Nephron progenitor cell (in vitro differentiated cells): ENCODE results near the gene ORAI1.

Experiments used
- DNase-seq: peaks from one replicate; pipeline ENCODE4 v3.0.0; 2021
- H3K27ac Mint-ChIP-seq: 2 replicates; pipeline ENCODE4 v1.8.0; 2021; ENCODE audit warnings: mild to moderate bottlenecking, moderate library complexity, mixed read lengths
- H3K27me3 Mint-ChIP-seq: 2 replicates; pipeline ENCODE4 v1.8.0; 2021; ENCODE audit warnings: mild to moderate bottlenecking, low read depth, mixed read lengths; ENCODE audit not compliant: poor library complexity
- H3K36me3 Mint-ChIP-seq: 2 replicates; pipeline ENCODE4 v1.8.0; 2021; ENCODE audit warnings: low read depth, mixed read lengths
- H3K4me1 Mint-ChIP-seq: 2 replicates; pipeline ENCODE4 v1.8.0; 2021; ENCODE audit warnings: mixed read lengths
- H3K4me3 Mint-ChIP-seq: 2 replicates; pipeline ENCODE4 v1.8.0; 2021; ENCODE audit warnings: mild to moderate bottlenecking, moderate library complexity, mixed read lengths
- H3K9me3 Mint-ChIP-seq: 2 replicates; pipeline ENCODE4 v1.8.0; 2021; ENCODE audit warnings: mild to moderate bottlenecking, moderate library complexity, mixed read lengths
- TF ChIP-seq, protein P1 (sequence below): fragments of 200-600 bp; sonication (generic); IDR thresholded peaks from 2 replicates; pipeline ENCODE4 v1.5.0; 2021; ENCODE audit warnings: antibody characterized with exemption

Gene ORAI1

DNA sequence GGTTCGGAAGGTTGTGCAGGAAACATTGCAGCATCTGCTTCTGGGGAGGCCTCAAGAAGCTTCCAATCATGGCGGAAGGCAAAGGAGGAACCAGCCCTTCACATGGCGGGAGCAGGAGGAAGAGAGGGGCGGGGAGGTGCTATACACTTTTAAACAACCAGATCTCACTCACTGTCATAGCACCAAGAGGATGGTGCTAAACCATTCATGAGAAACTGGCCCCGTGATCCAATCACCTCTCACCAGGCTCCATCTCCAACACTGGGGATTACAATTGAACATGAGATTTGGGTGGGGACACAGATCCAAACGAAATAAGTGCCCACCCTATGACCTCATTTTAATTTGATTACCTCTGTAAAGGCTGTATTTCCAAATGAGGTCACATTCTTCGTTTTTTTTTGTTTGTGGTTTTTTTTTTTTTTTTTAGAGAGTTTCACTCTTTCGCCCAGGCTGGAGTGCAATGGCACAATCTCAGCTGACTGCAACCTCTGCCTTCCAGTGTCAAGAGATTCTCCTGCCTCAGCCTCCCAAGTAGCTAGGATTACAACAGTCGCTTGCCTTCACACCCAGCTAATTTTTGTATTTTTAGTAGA is 11.4 kb upstream of the ORAI1 start:
- peaks cover 2% of the 10 kb centered on the region for H3K27me3 Mint-ChIP-seq
- H3K4me1 Mint-ChIP-seq = peaks cover 41% of the 10 kb centered on the region
- TF ChIP-seq, protein P1, sequence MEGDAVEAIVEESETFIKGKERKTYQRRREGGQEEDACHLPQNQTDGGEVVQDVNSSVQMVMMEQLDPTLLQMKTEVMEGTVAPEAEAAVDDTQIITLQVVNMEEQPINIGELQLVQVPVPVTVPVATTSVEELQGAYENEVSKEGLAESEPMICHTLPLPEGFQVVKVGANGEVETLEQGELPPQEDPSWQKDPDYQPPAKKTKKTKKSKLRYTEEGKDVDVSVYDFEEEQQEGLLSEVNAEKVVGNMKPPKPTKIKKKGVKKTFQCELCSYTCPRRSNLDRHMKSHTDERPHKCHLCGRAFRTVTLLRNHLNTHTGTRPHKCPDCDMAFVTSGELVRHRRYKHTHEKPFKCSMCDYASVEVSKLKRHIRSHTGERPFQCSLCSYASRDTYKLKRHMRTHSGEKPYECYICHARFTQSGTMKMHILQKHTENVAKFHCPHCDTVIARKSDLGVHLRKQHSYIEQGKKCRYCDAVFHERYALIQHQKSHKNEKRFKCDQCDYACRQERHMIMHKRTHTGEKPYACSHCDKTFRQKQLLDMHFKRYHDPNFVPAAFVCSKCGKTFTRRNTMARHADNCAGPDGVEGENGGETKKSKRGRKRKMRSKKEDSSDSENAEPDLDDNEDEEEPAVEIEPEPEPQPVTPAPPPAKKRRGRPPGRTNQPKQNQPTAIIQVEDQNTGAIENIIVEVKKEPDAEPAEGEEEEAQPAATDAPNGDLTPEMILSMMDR = no peak
- peak overlapping the region; percentile 69 for H3K27ac Mint-ChIP-seq
- no peak overlapping the region for H3K4me3 Mint-ChIP-seq
- H3K9me3 Mint-ChIP-seq = peaks cover 2% of the 10 kb centered on the region
- H3K36me3 Mint-ChIP-seq = peaks cover 3% of the 10 kb centered on the region
- no peak for DNase-seq

DNA sequence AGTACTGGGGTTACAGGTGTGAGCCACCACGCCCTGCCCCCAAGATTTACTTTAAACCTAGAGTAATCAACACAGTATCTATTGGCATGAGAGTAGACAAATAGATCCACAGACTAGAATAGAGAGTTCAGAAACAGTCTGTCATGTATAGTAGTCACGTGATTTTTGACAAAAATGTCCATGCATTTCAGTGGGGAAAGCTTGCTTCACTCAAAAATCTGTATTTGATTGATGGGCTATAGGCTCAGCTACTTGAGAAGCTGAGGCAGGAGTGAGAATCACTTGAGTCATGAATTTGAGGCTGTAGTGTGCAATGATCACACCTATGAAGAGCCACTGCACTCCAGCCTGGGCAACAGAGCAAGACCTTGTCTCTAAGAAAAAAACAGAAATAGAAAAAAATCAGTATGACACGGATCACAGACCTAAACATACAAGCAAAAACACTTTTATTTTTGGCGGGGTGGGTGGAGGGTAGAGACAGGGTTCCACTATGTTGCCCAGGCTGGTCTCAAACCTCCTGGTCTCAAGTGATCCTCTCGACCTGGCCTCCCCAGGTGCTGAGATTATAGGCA is 7.6 kb upstream of the ORAI1 start:
- Mint-ChIP-seq H3K36me3 (no peaks in the 10 kb centered on the region), H3K27me3 (peaks cover 2% of the 10 kb centered on the region), H3K4me1 (peaks cover 35% of the 10 kb centered on the region), H3K4me3 (no peak overlapping the region), H3K27ac (peak overlapping the region; percentile 87), H3K9me3 (no peaks in the 10 kb centered on the region)
- TF ChIP-seq, protein P1 = no peak
- no peak for DNase-seq

DNA sequence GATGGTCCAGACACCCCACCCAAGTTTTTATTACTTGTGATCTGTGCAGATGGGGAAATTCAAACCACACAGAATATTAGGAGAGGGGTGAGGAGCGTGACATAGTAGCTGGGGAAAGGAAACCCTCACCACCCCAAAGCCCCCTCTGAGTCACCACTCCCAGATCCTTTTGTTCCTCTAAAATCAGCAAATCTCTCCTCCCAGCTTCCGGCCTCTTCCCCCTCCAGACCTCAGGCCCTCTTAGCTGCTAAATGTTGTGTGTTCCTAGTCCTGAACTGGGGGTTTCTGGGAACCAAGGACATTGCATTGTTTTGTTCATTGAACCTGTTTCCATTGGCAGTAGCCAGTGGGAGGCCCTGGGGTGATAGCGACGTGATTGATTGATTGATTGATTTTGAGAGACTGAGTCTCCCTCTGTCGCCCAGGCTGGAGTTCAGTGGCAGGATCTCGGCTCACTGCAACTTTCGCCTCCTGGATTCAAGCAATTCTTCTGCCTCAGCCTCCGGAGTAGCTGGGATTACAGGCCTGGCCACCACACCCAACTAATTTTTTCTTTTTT is 5.9 kb upstream of the ORAI1 start:
- H3K9me3 Mint-ChIP-seq = no peaks in the 10 kb centered on the region
- no peaks in the 10 kb centered on the region for H3K36me3 Mint-ChIP-seq
- H3K4me3 Mint-ChIP-seq = no peak overlapping the region
- H3K4me1 Mint-ChIP-seq = peaks cover 32% of the 10 kb centered on the region
- H3K27ac Mint-ChIP-seq = peak overlapping the region; percentile 96
- DNase-seq = no peak
- TF ChIP-seq, protein P1 = no peak
- no peaks in the 10 kb centered on the region for H3K27me3 Mint-ChIP-seq

DNA sequence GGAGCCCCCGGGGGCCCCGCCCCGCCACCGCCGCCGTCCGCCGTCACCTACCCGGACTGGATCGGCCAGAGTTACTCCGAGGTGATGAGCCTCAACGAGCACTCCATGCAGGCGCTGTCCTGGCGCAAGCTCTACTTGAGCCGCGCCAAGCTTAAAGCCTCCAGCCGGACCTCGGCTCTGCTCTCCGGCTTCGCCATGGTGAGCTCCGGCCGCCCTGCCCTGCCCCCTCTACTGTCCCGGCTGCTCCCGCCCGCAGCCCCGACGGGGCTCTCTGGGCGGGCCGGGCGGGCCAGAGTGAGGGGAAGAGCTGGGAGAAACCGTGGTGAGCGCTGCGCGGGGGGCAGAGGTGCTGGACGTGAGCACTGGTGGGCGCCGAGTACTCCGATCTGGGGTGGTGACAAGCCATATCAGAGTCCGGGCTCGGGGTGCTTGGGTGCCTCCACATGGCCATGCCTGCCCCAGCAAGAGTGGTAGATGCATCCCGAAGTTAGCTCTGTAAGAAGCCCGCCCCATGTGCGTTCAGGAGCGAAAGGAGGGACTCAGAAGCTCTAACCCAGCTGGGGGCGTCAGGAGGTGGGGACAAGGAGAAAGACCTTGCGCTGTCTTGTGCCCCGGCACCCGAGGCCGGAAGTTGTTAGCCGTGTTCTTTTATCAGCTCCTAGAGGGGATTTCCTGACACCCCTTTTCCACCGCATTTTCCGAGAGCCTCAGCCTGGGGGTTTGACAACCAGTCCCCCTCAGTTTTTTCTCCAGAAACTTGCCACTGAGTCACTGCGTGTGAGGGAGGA is 717 bp downstream of the ORAI1 start:
- Mint-ChIP-seq H3K27ac (peak overlapping the region; percentile 93), H3K4me1 (peaks cover 58% of the 10 kb centered on the region), H3K4me3 (peak overlapping the region; percentile 86), H3K27me3 (no peaks in the 10 kb centered on the region), H3K9me3 (no peaks in the 10 kb centered on the region), H3K36me3 (peaks cover 8% of the 10 kb centered on the region)
- peak; percentile 62 for DNase-seq
- TF ChIP-seq, protein P1 = no peak

DNA sequence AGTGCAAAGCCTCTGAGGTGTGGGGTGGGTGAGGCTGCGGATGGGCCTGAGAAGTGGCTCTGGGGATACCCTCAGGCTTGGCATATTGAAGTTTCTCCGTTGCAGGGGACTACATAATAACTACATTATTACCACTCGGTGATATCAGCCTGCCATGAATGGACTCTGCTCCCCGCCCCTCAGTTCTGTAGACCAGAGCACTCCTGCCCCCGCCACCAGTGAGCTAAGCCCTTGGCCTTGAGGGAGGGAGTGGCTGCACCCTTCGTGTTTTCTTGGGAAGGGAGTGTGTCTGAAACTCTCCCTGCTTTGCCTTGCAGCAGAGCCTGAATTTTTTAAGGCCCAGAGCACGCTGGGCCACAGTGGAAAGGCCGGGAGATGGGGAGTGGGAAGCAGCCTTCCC is 1.7 kb downstream of the ORAI1 start:
- Mint-ChIP-seq H3K36me3 (peaks cover 10% of the 10 kb centered on the region), H3K27me3 (no peaks in the 10 kb centered on the region), H3K4me1 (peaks cover 68% of the 10 kb centered on the region), H3K4me3 (peak overlapping the region; percentile 86), H3K9me3 (no peaks in the 10 kb centered on the region), H3K27ac (peak overlapping the region; percentile 86)
- TF ChIP-seq, protein P1 = no peak
- no peak for DNase-seq
